Lung microvascular endothelial cell (primary cell): ENCODE results near the gene MAP3K12. TPM values are rescaled to one million over a fixed set of nuclear protein-coding genes. Genes with fewer than 3 reads are reported as not detected.
"Not testable (repeated sequence)": the region's sequence is repeated elsewhere in the genome, so short reads cannot be mapped to it uniquely, and the experiment has no call there.

Experiments used
- DNase-seq, 2 donors: peaks; one replicate each; pipeline versions ENCODE4 v3.0.0 to v3.0.0-alpha.2; 2010; ENCODE audit warnings: low read depth in 2 of 2
- total RNA-seq: library from RNA; depleted of rRNA; stranded (reverse); fragments of >200 nt; gene quantifications from 2 replicates; pipeline ENCODE4 v1.2.1, GENCODE V29; 2014

MAP3K12 gene
- total RNA-seq, 1 donor from 2014 or later, result 2.4 TPM

- no peak for DNase-seq
Measured at GRCh38 chr12:53468282-53468681, 31.0 kb downstream of the MAP3K12 start.

GRCh38 chr12:53467880-53468279, 31.4 kb downstream of the MAP3K12 start:
- no peak for DNase-seq

- DNase-seq, result no peak
Measured at GRCh38 chr12:53467082-53467481, 32.2 kb downstream of the MAP3K12 start.

- DNase-seq, result no peak
Measured at GRCh38 chr12:53466640-53467039, 32.6 kb downstream of the MAP3K12 start.

GRCh38 chr12:53465679-53466078, 33.6 kb downstream of the MAP3K12 start:
- no peak for DNase-seq

- no peak for DNase-seq
Measured at GRCh38 chr12:53464685-53465418, 34.4 kb downstream of the MAP3K12 start.

- DNase-seq, result no peak
Measured at GRCh38 chr12:53463802-53464560, 35.3 kb downstream of the MAP3K12 start.

GRCh38 chr12:53462935-53463334, 36.3 kb downstream of the MAP3K12 start:
- no peak for DNase-seq

GRCh38 chr12:53461591-53461990, 37.7 kb downstream of the MAP3K12 start:
- DNase-seq, result no peak

GRCh38 chr12:53461059-53461458, 38.2 kb downstream of the MAP3K12 start:
- DNase-seq, result no peak

- DNase-seq, result no peak
Measured at GRCh38 chr12:53459097-53459496, 40.2 kb downstream of the MAP3K12 start.

GRCh38 chr12:53456654-53457366, 42.4 kb downstream of the MAP3K12 start:
- DNase-seq, result no peak

GRCh38 chr12:53454707-53455106, 44.6 kb downstream of the MAP3K12 start:
- DNase-seq, result no peak

- DNase-seq, result peak; percentile 15 to 40
Measured at GRCh38 chr12:53453953-53454640, 45.2 kb downstream of the MAP3K12 start.

- DNase-seq, result peak; percentile 96
Measured at GRCh38 chr12:53452159-53453077, 46.8 kb downstream of the MAP3K12 start.

- DNase-seq, result peak; percentile 100
Measured at GRCh38 chr12:53451661-53452158, 47.5 kb downstream of the MAP3K12 start, which contains the start of gene PCBP2. TSS of gene PCBP2 (plus strand) at chr12:53452102. CDS start at chr12:53454801, 2,699 bp downstream.

- DNase-seq, result no peak
Measured at GRCh38 chr12:53450936-53451335, 48.3 kb downstream of the MAP3K12 start.

GRCh38 chr12:53444593-53445325, 54.5 kb downstream of the MAP3K12 start:
- not testable (repeated sequence) for DNase-seq

GRCh38 chr12:53443955-53444354, 55.3 kb downstream of the MAP3K12 start:
- no peak for DNase-seq
